ENCODE data around the gene NSDHL.
"Not testable (repeated sequence)": the region's sequence is repeated elsewhere in the genome, so short reads cannot be mapped to it uniquely, and the experiment has no call there.

Gene NSDHL

GRCh38 chrX:152893980-152894610 lies 63.2 kb downstream of the NSDHL start:
- no peak for DNase-seq (ENCODE audit: low spot score)

- DNase-seq (ENCODE audit: low spot score): no peak
Measured at GRCh38 chrX:152895121-152895520, 64.3 kb downstream of the NSDHL start.

GRCh38 chrX:152895724-152896420 lies 65.0 kb downstream of the NSDHL start:
- no peak for DNase-seq (ENCODE audit: low spot score)

- DNase-seq (ENCODE audit: low spot score): no peak
Measured at GRCh38 chrX:152896450-152896849, 65.6 kb downstream of the NSDHL start.

DNA sequence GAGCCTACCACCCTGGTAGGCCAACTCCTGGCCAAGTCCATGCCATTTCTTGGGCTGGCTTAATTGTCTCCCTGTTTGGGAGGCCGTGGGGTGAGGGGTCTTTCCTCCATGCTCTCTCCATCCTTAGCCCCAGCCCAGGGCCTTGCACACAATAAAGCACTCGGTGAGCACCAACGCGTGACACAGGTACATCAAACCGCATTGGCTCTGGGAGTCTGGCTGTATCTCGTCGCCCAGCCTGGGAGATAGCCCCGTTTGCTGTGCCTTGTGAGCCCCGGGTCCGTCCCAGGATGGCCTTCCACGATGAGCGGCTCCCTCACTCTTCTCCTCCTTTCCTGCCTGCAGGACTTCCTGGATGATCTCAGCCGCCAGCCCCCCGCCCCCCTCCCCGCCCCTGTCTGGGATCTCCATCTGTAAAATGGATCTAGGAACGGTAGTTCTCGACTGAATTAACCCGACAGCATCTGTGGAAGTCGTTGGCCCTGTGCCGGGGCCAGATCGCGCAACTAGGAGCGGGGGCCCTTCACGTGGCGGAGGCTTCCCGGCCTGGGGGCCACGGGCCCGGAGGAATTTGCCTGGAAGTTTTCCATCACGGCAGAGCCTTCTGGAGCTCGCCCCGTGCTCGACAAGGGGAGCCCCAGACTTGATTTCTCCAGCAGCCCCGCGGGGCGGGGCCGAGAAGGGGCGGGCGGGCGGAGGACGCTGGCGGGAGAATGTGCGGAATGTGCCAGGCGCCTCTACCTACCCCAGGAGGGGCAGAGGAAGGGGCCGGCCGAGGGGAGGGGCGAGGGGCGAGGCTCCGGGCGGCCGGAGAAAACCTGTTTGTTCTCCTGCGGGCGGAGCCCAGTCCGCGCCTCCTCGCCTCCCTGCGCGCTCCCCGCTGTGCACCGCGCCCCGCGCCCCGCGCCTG lies 66.6 kb downstream of the NSDHL start, which contains the start of gene ZNF185:
TSS of gene ZNF185 (plus strand) at position 846 of the 910 bp plus-strand sequence. CDS start 16,423 bp downstream, outside the sequence.
- DNase-seq (ENCODE audit: low spot score): peak; percentile 81

DNA sequence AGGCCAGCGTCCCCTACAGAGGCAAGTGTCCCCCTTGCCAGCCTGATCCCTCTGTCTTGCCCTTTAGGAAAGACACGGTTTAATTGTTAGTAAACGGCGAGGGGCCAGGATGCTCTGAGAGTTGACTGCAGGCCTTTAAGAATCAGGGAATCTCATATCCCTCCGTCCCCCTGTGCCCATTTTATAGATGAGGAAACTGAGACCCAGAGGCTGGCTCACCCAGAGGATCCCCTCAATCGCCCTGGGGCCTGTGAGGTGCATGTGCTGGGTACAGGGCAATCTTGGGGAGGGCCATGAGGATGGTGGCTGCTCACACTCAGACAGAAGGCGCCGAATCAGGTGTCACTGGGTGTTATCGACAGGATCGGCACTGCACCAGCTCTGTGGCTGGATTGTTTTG lies 67.6 kb downstream of the NSDHL start:
- DNase-seq (ENCODE audit: low spot score): no peak

- no peak for DNase-seq (ENCODE audit: low spot score)
Measured at GRCh38 chrX:152899111-152899873, 68.4 kb downstream of the NSDHL start.

DNA sequence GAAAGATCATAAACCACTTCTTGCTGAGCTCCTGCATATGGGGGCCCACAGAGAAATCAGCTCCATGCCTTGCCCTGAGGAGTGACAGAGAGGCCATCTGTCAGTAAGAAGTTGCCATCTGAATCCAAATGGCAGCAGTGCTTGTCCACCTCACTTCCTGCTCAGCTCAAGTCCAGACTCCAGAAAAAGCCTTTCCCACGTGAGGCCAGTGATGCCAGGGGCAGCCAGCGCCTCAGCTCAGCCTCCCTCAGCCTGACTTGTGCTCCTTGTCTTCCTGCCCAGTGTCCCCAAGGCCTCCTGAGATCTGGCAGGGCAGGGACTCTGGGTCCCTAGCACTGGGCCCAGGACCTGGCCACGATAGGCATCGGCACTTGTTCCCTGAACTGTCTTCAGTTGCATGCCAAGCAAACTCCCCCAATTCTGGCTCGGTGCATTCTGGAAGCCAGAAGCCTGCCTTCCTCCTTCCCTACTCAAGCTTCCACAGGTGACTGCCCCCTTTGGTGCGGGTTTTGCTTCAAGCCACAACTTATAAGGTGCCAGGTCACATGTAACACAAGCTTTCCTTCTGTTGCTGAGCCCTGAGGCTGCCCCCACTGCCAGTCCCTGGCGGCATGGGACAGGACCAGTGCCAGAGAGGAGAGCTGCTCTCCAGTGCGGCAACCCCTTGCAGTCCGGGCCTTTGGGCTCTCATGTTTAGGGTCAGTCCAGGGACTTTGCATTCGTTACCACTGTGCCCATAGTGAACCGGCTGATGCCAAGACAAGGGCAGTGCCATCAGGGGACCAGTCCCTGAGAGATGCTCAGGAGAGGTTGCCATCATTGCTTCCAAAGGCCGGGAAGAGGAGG lies 69.2 kb downstream of the NSDHL start:
- DNase-seq (ENCODE audit: low spot score): no peak

DNA sequence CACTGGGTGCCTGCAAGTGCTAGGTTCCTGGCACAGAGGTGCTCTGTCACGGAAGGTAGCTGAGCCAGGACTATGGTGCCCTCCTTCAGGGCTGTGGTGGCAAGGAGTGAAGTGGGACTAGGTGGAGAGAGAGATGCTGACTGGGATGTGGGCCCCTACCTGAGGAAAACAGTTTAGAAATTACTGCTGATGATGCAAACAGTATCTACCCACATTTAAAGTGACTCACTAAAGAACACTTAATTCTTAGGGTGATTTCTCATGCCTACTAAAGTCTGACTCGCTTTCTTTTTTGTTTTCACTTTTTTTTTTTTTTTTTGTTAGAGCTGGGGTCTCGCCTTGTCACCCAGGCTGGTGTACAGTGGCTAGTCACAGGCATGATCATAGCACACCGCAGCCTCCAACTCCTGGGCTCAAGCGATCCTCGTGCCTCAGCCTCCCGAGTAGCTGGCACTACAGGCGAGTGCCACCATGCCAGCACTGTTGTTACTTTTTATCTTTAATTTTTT lies 70.1 kb downstream of the NSDHL start:
- DNase-seq (ENCODE audit: low spot score): no peak

- no peak for DNase-seq (ENCODE audit: low spot score)
Measured at GRCh38 chrX:152901816-152902501, 71.1 kb downstream of the NSDHL start.

DNA sequence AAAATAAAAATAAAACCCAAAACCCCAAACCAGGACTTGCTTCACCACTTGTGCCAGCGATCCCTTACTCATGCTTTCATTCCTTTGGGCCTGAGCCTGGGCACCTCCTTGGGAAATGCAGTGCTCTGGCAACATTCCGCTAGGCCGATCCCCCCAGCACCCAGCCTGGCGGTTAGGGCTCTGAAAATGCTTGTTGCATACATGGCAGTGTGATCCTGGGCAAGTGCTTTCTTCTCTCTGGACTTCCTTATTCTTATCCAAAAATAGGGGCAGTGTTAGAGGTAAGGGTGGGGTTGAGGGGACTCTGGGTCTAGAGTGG lies 71.6 kb downstream of the NSDHL start:
- no peak for DNase-seq (ENCODE audit: low spot score)

GRCh38 chrX:152903589-152903988 lies 72.7 kb downstream of the NSDHL start:
- no peak for DNase-seq (ENCODE audit: low spot score)

DNA sequence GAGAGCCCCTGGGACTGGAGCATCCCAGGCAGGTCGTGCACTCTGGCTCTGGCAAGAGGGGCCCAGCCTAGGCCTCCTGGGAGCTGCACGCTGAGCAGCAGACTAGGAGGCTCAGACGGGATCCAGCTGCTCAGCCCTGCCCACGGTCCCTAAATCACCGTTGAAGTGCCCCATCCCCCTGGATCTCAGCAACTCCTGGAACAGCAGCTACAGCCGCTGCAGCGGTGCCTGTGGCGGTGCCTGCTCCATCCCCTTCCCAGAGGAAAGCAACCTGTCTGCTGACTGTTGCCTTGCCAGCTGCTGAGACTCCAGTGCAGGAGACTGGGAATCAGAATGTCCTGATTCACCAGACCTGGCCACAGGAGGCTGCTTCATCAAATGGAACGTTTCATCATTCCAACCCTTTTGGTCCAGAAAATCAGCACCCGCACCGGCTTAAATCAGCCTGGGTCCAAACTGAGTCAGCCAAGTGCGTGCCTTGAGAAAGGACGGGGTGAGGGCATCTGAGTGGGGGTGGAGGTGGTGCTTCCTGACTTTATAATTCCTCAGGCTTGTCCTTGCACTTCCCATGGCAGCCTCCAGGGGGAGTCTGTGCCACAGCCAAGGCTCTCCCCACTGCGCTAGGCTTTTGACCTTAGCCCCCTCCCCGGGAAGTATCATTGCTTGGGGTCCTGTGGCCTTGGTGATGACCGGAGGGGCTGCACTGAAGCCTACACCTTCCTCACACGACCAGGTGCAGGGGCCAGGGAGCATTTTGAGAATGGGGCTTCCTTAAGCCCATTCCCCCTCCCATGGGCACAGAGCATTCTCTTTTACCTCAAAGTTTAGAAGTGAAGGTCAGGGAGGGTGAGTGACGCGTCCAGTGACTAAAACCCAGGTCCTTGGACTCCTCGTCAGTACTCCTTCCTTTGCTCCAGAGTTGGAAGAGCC lies 73.6 kb downstream of the NSDHL start:
- DNase-seq (ENCODE audit: low spot score): peak; percentile 75

GRCh38 chrX:152905081-152905420 lies 74.2 kb downstream of the NSDHL start:
- no peak for DNase-seq (ENCODE audit: low spot score)

- DNase-seq (ENCODE audit: low spot score): peak; percentile 81
Measured at GRCh38 chrX:152907084-152907651, 76.3 kb downstream of the NSDHL start.

DNA sequence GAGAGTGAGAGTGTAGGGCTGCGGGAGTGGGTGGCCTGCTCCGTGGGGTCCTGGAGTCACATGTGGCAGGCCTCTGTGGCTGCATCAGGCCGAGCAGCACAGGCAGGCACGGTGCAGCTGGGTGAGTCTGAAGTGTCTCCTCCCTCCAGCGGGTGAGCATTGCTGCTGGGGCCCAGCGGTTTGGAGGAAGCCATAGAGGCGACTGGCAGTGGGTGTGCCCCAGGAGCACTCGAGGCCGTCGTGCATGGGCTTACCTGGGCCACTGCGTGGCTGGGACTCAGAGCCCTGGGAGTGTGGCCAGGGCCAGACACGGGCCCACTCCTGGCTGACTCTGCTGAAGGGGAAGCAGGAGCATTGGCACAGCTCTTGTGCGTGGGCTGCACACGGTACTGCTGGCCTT lies 77.6 kb downstream of the NSDHL start:
- no peak for DNase-seq (ENCODE audit: low spot score)

DNA sequence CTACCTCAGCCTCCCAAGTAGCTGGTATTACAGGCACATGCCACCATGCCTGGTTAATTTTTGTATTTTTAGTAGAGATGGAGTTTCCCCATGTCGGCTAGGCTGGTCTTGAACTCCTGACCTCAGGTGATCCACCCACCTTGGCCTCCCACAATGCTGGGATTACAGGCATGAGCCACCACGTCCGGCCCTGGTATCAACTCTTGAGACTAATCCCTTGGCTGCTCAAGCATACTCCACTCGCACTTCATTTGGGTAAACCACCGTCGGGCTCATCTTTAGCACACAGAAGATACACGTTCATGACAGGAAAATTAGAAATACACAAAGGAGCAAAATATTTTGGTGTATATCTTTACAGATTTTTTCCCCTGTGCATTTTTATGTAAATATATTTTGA lies 79.2 kb downstream of the NSDHL start:
- DNase-seq (ENCODE audit: low spot score): not testable (repeated sequence)

- DNase-seq (ENCODE audit: low spot score): no peak
Measured at GRCh38 chrX:152912106-152912505, 81.2 kb downstream of the NSDHL start.

GRCh38 chrX:152912641-152913040 lies 81.8 kb downstream of the NSDHL start:
- DNase-seq (ENCODE audit: low spot score): no peak
